MV-4-11 (cell line): ENCODE measurements around the gene CPA1.

Source experiments
- DNase-seq: peaks from one replicate; lab custom pipeline; 2025; lab: John Stamatoyannopoulos, UW

Gene CPA1

DNA sequence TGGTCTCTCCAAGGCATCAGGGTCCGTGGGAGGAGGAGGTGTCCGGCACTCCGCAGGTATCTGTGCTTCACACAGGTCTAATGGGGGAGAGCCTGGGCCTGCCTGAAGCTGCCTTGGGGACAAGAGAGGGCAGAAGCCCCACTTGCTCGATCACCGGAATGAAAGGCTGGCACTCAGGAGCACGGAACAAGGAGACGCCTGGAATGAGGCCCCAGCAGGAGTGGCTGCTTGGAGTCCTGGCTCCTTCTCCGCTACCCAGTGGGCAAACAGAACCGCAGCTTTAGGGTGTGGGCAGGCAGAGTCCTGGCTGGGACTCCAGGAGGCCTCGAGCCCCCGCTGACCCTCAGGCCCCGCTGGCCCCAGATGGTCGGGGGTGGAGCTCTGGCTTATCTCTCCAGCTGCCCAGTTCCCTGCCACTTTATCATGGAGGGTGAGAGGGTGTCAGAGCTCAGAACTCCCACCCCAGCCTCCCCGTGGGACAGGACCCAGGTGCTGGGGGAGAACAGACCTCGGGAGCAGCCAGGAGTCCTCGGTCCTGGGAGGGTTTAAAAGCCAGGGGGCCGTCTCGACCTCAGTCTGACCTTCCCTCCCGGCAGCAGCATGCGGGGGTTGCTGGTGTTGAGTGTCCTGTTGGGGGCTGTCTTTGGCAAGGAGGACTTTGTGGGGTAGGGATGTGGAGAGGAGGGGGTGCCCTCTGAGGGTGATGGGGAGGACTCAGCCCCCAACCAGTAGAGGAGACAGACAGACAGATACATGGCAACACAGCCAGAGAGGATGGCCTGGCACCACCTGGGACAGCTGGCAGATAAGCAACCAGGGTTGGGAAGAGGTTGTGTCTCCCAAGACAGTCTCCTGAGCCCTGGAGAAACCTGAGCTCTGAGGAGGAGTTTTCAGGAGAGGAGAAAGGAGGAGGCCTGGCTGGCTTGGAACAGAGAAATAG, at the start of gene CPA1:
Gene CPA1 (plus strand): TSS at position 574 of the 940 bp plus-strand sequence. CDS start 27 bp downstream, at position 601.
- no peak for DNase-seq

DNA sequence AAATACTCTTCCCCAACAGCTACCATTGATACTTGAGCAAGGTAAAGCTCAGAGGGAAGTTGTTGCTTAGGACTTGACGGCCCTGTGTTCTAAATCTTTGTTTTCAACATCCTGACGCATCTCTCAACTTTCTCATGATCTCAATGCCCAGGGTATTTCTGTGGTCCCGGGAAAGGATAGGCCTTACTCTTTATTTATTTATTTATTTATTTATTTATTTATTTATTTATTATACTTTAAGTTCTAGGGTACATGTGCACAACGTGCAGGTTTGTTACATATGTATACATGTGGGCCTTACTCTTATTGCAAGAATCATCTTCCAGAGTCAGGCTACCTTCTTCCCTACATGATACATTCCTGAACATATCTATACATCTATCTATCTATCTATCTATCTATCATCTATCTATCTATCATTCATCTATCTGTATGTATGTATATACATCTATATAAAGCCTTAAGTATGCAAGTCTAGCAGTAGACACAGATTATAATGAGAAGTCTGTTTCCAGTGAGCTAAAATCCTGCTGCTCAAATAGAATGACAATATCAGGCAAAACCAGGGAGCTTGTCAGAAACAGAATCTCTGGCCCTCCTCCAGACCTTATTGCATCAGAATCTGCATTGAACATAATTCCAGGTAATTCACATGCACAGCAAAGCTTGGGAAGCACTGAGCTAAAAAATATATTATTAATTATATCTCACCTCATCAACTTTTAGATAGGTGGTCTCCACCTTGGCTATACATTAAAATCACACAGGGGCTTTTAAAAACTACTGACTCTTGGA, 47.8 kb upstream of the CPA1 start:
- no peak for DNase-seq

DNA sequence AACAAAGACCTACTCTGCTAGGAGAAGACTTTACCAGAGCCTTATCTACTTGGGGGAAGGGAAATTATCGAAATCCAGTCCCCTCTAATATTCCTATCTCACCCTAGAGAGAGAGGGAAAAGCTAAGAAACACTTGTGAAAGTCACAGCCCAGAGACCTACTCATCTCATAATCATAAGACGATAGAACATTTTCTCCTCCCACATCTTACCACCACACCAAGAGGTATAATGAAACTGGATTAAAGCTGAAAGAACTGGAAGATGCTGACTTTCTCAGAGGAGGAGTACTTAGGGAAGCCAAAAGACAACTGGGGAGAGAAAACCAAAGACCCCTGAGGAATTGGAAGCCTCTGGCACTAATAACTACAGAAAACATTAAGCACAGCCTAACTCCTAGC, 46.5 kb upstream of the CPA1 start:
- DNase-seq, result no peak

DNA sequence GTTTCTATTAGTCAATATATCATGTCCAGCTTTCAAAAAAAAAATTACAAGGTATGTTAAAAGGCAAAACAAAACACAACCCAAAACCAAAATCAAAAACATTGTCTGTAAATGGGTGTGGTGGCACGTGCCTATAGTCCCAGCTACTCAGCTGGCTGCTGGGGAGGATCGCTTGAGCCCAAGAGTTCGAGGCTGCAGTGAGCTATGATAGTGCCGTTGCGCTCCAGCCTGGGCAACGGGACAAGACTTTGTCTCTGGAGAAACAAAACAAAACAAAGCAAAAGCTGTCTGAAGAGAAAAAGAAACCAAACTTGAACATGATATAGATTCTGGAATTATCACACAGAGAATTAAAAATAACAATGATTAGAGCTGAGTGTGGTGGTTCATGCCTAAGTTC, 46.0 kb upstream of the CPA1 start:
- no peak for DNase-seq

DNA sequence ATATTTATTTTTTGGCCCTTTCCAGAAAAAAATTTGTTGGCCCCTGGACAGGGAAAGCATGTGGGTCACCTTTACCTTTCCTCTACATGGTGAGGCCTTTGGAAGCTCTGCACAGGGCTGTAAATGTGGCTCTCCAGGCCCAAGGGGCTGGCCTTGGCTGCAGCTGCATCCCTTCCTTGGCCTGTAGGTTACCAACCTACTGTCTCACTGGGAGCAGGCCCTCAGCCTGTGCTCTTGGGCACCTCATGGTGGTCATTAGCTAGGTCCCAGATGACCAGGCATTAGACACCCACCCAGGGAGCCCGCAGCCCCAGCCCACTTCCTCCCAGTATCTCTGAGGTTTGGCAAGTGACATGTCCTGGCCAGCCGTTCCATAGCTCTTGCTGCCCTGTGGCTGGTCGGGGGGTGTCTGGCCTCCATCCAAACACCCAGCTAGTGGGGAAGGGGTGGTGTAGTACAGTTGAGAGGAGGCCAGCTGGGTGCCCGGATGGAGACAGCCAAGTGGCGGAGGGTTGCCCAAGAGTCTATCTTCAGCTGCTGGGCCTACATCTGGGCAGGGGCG, 42.8 kb upstream of the CPA1 start:
- DNase-seq, result no peak

DNA sequence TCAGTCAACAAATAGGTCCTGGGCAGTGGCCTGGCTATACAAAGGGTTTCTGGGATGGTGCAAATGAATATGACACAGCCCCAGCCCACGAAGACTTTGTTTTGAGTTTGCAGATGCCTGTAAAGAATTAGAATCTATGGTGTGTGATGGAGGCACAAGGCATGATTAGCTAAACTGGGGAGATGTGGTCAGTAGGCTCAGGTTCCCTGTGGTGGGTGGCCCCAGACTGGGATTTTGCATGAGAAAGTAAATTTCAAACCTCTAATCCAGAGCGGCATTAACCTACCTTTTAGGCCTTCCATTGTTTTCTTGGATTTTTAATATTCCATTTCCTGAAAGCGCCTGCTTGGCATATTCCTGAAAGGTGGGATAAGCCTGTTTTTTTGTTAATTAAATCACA, 42.1 kb upstream of the CPA1 start:
- DNase-seq, result no peak

DNA sequence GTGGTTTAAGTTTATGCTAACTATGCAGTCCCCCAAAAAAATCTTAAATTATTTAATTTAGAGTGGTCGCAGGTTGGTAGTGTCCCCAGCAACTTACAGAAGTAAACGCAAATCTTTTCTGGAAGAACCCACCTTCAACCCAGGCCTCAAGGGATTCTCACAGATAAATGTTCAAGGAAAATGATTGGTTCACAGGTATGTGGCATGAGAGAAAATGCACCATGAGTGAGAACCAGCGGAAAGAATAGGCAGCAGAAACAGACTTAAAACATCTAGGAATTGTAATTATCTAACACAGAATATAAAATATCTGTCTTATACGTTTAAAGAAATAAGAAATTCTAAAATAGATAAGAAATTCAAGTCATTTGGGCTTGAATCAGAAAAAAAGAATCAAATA, 38.4 kb upstream of the CPA1 start:
- DNase-seq, result no peak

DNA sequence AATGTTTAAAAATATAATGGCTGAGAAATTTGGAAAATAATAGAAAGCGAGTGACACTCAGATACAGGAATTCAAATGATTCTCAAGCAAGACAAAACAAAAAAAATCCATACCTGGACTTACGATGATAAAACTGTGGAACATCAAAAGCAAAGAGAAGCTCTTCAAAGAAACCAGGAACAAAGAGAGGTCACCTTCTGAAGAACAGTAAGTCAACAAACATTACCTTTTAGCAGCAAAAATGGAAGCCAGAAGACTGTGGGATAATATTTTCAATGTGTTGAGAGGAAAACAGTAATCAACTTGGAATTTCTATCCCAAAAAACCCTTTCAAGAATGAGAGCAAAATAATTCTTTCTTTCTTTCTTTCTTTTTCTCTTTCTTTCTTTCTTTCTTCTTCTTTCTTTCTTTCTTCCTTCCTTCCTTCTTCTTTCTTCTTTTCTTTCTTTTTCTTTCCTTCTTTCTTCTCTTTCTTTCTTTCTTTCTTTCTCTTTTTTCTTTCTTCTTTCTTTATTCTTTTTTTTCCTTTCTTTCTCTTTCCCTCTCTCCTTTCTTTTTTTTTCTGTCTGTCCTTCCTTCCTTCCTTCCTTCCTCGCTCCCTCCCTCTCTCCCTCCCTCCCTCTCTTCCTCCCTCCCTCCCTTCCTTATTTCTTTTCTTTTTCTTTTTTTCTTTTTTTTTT, 37.5 kb upstream of the CPA1 start:
- DNase-seq, result no peak

DNA sequence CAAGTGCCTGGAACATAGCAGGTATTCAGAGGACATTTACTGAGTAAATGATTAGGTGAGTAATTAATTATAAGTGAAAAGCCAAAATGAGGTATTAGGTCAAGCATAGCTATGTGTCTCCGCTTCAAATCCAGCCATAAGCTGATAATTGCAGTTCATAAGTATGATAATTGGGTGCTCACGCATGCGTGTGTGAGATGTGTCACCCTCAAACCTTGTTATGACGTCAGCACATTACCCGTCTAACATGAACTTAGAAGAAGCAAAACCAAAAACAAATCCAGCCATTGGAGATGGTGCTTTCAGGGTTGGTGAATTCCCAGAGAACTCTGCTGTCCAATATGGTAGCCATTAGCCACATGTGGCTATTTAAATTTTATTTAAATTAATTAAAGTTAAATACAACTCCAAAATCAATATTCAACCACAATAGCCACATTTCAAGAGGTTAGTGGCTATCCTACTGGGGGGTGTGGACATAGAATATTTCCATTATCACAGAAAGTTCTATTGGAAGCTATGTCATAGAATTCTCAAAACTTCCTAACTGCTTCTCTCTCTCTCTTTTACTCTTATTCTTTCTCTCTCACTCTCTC, 35.9 kb upstream of the CPA1 start, which contains the start of gene CPA5:
Gene CPA5 (plus strand): TSS at position 546 of the 596 bp plus-strand sequence. CDS start 1,670 bp downstream, outside the sequence.
- DNase-seq, result no peak

DNA sequence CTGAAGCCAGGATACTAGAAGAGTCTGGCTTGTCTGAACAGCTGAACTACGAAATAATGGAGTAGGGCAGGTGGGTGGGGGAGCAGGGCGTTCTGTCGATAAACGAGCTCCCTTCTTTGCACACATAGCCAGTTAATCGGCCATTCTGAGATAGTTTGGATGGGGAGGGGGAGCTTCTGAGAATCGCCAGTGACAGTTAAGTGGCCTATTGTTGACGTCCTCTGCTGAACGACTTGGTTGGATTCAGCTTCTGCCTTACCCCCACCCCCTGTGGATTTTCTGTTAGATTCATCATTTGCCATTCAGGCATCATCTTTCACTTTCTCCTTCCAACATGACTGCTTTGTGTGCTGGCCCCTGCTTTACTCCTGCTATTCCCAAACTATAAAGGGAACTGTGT, 35.2 kb upstream of the CPA1 start:
- DNase-seq, result no peak

DNA sequence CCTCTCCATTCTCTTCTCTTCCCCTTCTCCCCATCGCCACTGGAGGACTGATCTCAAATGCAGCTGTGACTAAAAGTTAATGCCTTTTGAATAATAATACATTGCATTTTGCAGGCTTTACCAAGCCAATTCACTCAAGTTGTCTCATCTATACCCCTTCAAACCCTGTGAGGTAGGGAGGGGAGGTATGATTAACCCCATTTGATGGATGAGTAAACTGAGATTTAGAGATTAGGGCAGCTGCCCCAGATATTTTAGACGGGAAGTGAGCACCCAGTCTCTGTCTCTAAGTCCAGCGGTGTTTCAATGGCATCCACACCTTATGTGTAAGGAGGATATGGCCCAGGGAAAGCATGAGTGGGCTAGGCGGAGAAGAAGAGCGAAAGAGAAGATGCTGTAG, 34.6 kb upstream of the CPA1 start:
- DNase-seq, result no peak

DNA sequence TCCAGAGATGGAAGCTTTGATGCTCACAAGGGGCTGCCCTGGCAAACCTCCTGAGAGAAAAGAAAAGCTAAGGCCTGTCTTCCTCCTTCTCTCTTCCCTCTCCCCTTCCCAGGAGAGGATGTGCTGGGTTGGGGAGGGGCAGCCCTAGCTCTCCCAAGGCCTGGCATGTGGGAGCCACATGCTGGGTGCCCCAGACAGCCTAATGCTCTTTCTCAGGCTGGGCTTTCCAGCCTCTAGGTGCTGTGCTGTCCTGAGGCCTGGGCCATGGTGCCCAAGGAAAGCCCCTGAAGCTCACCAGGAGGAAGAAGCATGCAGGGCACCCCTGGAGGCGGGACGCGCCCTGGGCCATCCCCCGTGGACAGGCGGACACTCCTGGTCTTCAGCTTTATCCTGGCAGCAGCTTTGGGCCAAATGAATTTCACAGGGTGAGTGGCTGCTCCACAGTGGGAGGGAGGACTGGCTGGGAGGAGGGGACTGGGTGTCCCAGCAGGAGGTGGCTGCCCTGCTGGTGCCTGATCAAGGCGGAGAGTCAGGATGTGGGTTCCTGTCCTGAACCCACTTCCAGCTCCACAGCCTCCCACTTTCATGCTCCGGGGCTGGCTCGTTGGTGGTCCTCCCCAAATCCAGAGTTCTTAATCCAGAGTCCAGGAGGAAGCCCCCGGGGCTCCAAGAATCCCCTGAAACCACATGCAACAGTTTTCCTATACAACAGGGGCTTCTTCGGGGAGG, 34.0 kb upstream of the CPA1 start:
- no peak for DNase-seq

DNA sequence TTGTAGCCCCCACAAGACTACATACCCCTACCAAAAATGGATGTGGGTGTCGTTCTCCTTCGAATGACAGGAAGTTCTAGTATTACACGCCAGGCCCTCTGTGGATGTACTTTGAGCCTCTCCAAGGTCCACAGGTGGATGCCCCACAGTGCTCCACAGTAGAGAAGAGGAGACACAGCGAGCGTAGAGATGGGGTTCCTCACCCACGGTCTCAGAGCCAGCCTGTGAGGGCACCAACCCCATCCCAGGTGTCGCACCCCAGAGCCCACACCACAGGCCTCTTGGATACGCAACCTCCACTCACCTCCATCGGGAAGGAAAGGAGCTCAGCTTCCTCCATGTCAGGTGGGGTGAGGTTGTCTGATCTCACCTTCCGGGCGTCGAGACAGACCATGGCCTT, 33.4 kb upstream of the CPA1 start:
- no peak for DNase-seq

DNA sequence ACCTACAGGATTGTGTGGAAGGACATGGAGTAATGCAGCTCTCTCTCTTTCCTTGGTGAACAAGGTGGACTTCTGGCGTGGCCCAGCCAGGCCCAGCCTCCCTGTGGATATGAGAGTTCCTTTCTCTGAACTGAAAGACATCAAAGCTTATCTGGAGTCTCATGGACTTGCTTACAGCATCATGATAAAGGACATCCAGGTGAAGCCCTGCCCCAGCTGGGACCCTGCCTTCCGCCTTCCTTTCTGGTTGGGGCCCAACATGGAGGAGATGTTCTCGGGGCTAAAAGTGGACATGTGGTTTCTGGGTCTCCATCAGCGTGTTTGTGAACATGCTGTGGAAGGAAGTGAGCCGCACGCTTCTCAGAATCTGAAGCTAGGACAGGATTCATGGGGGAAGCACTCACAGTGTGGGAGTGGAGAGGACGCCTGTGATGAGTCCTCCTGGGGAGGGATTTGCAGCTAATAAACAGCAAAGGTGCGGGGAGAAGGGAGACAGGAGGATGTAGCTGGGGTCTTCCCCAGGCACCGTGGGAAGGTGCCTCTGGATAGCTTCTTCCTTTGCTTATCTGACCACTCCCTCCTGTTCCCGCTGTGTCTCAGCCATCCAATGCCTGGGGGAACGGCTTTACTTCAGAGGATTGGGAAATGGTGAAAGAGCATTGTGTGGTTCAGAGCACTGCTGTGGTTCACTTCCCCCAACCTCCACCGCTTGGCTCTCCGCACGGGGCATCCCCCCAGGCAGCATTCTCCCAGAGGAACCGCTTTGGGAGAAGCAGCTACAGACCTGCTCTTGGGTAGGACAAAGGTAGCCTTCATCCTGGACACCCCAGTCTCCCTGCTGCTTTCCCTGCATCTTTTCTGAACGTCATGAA, 30.1 kb upstream of the CPA1 start:
- peak; percentile 77 for DNase-seq

DNA sequence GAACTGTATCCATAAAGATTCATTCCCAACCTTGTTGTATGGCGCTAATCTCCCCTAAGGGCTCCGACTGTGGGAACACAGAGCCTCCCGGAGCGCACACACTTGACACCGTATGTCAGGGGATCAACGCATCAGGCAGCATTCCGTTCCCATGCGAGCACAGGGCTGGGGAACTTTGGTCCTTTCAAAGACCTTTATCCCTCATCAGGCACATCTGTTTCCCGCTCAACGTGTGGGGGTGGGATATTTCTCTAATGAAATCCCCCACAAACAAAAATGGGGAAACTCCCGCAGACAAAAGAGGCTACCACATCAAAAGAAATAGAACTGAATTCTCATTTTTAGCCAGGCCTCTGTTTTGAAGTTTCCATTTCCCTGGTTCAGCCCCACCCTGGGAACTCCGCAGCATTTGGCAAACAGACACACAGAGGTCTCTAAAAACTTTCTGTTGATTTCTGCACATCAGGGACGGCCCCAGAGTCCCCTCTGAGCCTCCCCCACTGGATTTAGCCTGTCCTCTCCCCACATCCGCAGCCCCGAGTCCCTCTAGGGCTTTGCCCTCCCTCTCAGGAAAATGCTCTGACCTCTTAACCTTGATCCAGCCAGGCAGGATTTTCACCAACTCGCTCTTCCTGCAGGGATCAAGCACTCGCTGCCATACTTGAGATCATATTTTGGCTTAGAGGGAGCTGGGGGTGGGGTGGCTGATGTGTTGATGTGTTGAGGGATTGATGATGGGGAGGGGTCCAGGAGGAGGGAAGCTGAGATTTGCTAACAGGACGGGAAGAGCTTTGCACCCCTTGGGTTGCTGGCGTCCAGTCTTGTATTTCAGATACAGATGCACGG, 29.1 kb upstream of the CPA1 start:
- DNase-seq, result no peak

DNA sequence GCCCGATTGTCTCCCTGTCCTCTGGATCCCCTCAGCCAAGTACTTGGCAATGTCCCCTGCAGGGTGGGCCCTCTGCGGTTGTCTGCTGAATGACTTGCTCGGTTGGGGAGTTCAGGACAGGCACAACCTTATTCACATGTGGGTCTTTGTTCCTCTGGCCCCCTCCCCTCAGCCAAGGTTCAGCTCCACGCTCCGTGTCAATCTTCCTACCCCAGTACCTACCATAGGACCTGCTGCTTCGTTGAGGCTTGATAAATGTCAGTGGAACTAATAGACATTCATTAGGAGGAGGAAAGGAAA, 28.6 kb upstream of the CPA1 start:
- DNase-seq, result no peak

DNA sequence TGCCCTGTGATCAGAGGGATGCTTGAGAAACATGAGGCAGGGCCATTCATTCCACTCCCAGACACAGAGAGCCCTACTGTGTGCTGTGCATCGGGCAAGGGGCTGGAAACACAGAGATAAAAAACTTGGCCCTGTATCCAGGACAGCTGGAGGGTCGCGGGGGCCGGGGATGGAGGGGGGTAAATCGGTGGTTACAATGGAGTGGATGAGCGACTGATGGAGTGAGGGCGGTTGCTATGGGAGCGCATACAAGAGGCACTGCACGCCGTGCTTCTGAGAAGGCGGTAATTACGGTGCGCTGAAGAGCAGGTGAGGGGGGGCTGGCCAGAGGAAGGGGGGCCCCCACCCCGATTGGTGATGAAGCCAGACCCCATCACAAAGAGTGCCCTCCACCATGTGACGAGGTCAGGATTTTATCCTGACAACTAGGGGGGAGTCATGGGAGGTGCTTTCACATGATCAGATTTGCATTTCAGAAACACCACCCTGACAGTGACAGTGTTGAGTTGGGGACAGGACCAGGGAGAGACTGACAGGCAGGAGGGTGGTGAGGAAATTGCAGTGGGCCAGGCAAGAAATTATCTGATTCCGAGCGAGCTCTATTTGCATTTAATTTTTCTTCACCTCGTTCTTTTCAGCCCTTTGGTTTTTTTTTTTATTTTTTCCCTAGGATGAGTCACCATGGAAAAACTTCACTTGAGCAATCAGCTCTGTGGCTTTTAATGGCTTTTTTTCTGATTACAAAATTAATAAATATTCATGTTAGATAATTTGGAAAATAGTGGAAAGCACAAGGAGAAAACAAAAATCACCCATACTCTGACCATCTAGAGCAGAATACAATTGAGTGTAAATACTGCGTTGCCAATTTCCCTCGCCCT, 27.9 kb upstream of the CPA1 start:
- DNase-seq, result no peak

DNA sequence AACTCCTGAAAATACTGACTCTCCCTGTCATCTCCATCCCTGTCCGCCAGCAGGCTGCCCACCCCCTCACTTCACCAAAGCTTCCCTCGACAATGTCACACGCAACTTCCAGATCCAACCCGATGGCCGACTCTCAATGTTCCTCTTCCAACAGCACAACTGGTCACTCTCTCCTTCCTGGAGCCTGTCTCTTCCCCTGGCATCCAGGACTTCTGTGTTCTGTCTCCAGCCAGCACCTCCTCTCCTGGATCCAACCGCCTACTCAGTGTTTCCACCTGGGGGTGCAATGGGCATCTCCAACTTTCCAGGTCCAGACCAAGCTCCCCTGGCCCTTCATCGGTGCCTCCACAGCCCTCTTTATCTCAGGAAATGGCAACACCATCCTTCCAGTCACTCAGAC, 27.1 kb upstream of the CPA1 start:
- no peak for DNase-seq
